NK-92 (cell line): Measurements from ENCODE around the gene TARM1.
"Not testable (repeated sequence)": the region's sequence is repeated elsewhere in the genome, so short reads cannot be mapped to it uniquely, and the experiment has no call there.

Experiments
- DNase-seq: peaks from one replicate; lab custom pipeline; 2025; ENCODE audit not compliant: unreplicated experiment; lab: John Stamatoyannopoulos, UW

TARM1 gene

GRCh38 chr19:54099903-54100255 lies 18.7 kb upstream of the TARM1 start:
- not testable (repeated sequence) for DNase-seq

- no peak for DNase-seq
These were observed 18.2 kb upstream of the TARM1 start for GRCh38 chr19:54099190-54099902.

GRCh38 chr19:54096617-54097106 lies 15.5 kb upstream of the TARM1 start:
- no peak for DNase-seq

GRCh38 chr19:54095859-54096616 lies 14.9 kb upstream of the TARM1 start:
- DNase-seq: not testable (repeated sequence)

- DNase-seq: no peak
These were observed 14.1 kb upstream of the TARM1 start for GRCh38 chr19:54095136-54095858.

GRCh38 chr19:54094426-54095000 lies 13.3 kb upstream of the TARM1 start:
- DNase-seq: no peak

GRCh38 chr19:54084410-54084809 lies 3.2 kb upstream of the TARM1 start:
- no peak for DNase-seq

GRCh38 chr19:54077334-54077733 lies 3.8 kb downstream of the TARM1 start:
- DNase-seq: no peak

- no peak for DNase-seq
These were observed 6.3 kb downstream of the TARM1 start for GRCh38 chr19:54074851-54075250.

- DNase-seq: no peak
These were observed 7.3 kb downstream of the TARM1 start for GRCh38 chr19:54073829-54074228.

- no peak for DNase-seq
These were observed 11.7 kb downstream of the TARM1 start for GRCh38 chr19:54069470-54069869.

- no peak for DNase-seq
These were observed 17.6 kb downstream of the TARM1 start, which contains the start of gene VSTM1 for GRCh38 chr19:54063350-54064116. Gene VSTM1, minus strand, starts transcription at chr19:54063897. Its CDS starts 120 bp downstream, at chr19:54063777.

GRCh38 chr19:54062643-54063042 lies 18.5 kb downstream of the TARM1 start:
- no peak for DNase-seq

GRCh38 chr19:54047616-54048015 lies 33.5 kb downstream of the TARM1 start:
- DNase-seq: no peak

- DNase-seq: no peak
These were observed 35.4 kb downstream of the TARM1 start for GRCh38 chr19:54045771-54046170.

- DNase-seq: no peak
These were observed 38.2 kb downstream of the TARM1 start for GRCh38 chr19:54042989-54043388.

GRCh38 chr19:54041969-54042606 lies 39.1 kb downstream of the TARM1 start:
- no peak for DNase-seq

GRCh38 chr19:54040003-54040402 lies 41.2 kb downstream of the TARM1 start:
- DNase-seq: no peak

- DNase-seq: not testable (repeated sequence)
These were observed 44.6 kb downstream of the TARM1 start for GRCh38 chr19:54036542-54036941.
